WTC11 (cell line): ENCODE data around the gene ADARB2.

Experiments
- ELF4 ChIP-seq: sonication (generic); formaldehyde crosslinking; IDR thresholded peaks from 2 replicates; pipeline ENCODE4 v1.8.1; 2022; ENCODE audit warnings: low read depth, mild to moderate bottlenecking, moderate library complexity, missing genetic modification reagents
- EMX1 ChIP-seq: fragments of 250-450 bp; sonication (Bioruptor Pico); IDR thresholded peaks from 2 replicates; pipeline ENCODE4 v1.8.0; 2021; ENCODE audit warnings: mild to moderate bottlenecking
- ESRRA ChIP-seq: sonication (generic); formaldehyde crosslinking; IDR thresholded peaks from 2 replicates; pipeline ENCODE4 v1.8.1; 2022; ENCODE audit warnings: mild to moderate bottlenecking, missing genetic modification reagents, borderline replicate concordance
- HMGA2 ChIP-seq: fragments of 250-450 bp; sonication (Bioruptor Pico); IDR thresholded peaks from 2 replicates; pipeline ENCODE4 v1.4.0; 2021; ENCODE audit warnings: mild to moderate bottlenecking, moderate library complexity
- NFATC4 ChIP-seq: fragments of 250-450 bp; sonication (Bioruptor Pico); IDR thresholded peaks from 2 replicates; pipeline ENCODE4 v1.9.0; 2021; ENCODE audit warnings: mild to moderate bottlenecking
- TP53 ChIP-seq: sonication (generic); formaldehyde crosslinking; IDR thresholded peaks from 2 replicates; pipeline ENCODE4 v1.8.1; 2023; ENCODE audit warnings: mild to moderate bottlenecking, missing genetic modification reagents
- ZNF121 ChIP-seq: sonication (generic); formaldehyde crosslinking; IDR thresholded peaks from 2 replicates; pipeline ENCODE4 v1.8.0; 2023; ENCODE audit warnings: missing genetic modification reagents
- TF ChIP-seq, protein P1 (sequence below): sonication (generic); formaldehyde crosslinking; IDR thresholded peaks from 2 replicates; pipeline ENCODE4 v1.8.1; 2022; ENCODE audit warnings: mild to moderate bottlenecking, missing genetic modification reagents, moderate library complexity, borderline replicate concordance
- TF ChIP-seq, protein P2 (sequence below): fragments of 200-600 bp; IDR thresholded peaks from 2 replicates; pipeline ENCODE4 v1.8.0; 2022; ENCODE audit warnings: antibody characterized with exemption
- TF ChIP-seq, protein P3 (sequence below): sonication (generic); formaldehyde crosslinking; IDR thresholded peaks from 2 replicates; pipeline ENCODE4 v1.8.1; 2023; ENCODE audit warnings: mild to moderate bottlenecking, missing genetic modification reagents, moderate library complexity
- TF ChIP-seq, protein P4 (sequence below): fragments of 250-450 bp; sonication (Bioruptor Pico); IDR thresholded peaks from 2 replicates; pipeline ENCODE4 v2.1.2; 2022; ENCODE audit warnings: mild to moderate bottlenecking, moderate library complexity

DNA sequence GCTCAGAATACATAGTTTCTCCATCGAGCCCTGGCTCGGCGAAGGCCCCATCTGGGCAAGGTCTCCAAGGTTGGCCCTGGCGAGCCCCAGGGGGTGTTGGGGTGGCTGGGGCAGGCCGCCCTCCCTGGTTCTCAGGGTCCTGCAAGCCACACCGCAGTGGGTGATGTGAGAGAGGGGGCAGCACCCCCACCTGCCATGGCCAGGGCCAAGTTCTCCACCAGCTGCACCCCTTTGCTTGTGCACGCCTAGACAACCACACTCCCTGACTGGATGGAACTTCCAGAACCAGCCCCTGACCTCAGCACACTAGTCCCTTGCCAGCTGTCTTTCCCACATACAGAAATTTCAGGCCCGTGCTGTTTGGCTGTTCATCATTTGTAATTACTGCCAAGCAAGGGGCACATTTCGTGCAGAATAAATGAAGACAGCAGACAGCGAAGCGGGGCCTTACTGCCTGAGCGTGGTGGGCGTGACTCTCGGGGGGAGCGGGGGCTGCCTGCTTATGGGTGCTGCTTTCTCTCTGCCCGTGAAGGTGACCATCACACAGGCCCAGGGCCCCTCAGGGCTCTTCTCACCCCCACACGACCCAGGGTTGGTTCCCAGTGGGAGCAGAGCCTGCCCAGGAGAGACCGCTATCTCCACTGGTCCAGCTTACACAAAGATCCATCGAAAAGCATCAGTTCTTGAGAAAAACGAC lies 85.9 kb downstream of the ADARB2 start:
- TF ChIP-seq ESRRA (CRISPR knock-in tag) (no peak), NFATC4 (CRISPR knock-in tag) (no peak), ZNF121 (no peak), TP53 (no peak), EMX1 (CRISPR knock-in tag) (no peak), HMGA2 (no peak), ELF4 (CRISPR knock-in tag) (no peak)
- TF ChIP-seq, protein P1, sequence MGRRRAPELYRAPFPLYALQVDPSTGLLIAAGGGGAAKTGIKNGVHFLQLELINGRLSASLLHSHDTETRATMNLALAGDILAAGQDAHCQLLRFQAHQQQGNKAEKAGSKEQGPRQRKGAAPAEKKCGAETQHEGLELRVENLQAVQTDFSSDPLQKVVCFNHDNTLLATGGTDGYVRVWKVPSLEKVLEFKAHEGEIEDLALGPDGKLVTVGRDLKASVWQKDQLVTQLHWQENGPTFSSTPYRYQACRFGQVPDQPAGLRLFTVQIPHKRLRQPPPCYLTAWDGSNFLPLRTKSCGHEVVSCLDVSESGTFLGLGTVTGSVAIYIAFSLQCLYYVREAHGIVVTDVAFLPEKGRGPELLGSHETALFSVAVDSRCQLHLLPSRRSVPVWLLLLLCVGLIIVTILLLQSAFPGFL (CRISPR knock-in tag): no peak
- TF ChIP-seq, protein P2, sequence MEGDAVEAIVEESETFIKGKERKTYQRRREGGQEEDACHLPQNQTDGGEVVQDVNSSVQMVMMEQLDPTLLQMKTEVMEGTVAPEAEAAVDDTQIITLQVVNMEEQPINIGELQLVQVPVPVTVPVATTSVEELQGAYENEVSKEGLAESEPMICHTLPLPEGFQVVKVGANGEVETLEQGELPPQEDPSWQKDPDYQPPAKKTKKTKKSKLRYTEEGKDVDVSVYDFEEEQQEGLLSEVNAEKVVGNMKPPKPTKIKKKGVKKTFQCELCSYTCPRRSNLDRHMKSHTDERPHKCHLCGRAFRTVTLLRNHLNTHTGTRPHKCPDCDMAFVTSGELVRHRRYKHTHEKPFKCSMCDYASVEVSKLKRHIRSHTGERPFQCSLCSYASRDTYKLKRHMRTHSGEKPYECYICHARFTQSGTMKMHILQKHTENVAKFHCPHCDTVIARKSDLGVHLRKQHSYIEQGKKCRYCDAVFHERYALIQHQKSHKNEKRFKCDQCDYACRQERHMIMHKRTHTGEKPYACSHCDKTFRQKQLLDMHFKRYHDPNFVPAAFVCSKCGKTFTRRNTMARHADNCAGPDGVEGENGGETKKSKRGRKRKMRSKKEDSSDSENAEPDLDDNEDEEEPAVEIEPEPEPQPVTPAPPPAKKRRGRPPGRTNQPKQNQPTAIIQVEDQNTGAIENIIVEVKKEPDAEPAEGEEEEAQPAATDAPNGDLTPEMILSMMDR: no peak
- TF ChIP-seq, protein P3, sequence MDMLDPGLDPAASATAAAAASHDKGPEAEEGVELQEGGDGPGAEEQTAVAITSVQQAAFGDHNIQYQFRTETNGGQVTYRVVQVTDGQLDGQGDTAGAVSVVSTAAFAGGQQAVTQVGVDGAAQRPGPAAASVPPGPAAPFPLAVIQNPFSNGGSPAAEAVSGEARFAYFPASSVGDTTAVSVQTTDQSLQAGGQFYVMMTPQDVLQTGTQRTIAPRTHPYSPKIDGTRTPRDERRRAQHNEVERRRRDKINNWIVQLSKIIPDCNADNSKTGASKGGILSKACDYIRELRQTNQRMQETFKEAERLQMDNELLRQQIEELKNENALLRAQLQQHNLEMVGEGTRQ (CRISPR knock-in tag): no peak
- TF ChIP-seq, protein P4, sequence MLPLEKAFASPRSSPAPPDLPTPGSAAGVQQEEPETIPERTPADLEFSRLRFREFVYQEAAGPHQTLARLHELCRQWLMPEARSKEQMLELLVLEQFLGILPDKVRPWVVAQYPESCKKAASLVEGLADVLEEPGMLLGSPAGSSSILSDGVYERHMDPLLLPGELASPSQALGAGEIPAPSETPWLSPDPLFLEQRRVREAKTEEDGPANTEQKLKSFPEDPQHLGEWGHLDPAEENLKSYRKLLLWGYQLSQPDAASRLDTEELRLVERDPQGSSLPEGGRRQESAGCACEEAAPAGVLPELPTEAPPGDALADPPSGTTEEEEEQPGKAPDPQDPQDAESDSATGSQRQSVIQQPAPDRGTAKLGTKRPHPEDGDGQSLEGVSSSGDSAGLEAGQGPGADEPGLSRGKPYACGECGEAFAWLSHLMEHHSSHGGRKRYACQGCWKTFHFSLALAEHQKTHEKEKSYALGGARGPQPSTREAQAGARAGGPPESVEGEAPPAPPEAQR: no peak
